Measurements from ENCODE around the gene IL34. TPM values are rescaled to one million over a fixed set of nuclear protein-coding genes. Genes with fewer than 3 reads are reported as not detected.

The IL34 gene
- total RNA-seq, 2 donors from 2014 or later: 2.9 to 16.6 TPM

DNA sequence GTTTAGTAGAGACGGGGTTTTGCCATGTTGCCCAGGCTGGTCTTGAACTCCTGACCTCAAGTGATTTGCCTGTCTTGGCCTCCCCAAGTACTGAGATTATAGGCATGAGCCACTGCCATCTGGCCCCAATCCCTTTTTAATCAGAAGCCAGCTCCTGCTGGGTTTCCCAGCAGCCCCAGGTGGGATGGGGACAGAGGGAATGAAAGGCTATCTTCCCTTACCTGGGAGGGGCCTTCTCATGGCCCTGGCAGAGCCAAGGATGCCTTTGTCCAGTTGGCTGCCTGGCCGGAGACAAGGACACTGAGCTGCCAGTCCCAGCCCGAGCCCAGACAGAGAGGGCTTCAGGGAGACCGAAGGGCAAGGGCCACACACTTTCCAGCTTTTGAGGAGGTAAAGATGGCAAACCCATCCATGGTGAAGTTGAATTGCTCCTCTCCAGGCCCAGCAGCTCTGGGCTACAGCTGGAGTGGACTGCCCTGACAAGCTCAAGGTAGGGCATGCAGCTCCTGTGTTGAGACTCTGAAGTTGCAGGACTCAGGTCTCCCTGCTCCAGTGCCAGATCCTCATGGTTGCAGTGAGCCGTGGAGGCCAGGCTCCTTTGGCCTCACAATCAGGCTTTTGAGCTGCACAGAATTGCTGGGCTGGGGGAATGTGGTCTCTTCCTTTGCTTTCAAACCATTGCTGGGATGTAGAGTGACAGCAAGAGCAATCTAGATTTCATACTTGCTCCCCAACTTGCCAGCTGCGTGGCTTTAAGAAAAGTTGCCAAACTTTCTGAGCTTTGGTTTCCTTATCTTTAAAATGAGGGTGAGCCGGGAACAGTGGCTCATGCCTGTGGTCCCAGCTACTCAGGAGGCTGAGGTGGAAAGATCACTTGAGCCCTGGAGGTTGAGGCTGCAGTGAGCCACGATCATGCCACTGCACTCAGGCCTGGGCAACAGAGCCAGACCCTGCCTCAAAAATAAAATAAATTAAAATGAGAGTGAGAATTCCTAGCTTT, 44.5 kb upstream of the IL34 start:
- intact Hi-C loops (cut with DNase I): no loop called here
- H3K27me3 ChIP-seq (replicated peaks; ENCODE audit: insufficient read depth): no peaks in the 10 kb centered on the region
- no peak for DNase-seq (ENCODE audit: low spot score)
- no peaks in the 10 kb centered on the region for H3K36me3 ChIP-seq
- H3K9me3 ChIP-seq: no peaks in the 10 kb centered on the region
- 80% methylated on average over 8 of the region's 8 CpGs for WGBS
- no peak for TF ChIP-seq POLR2A (IDR thresholded peaks at IDR 0.05)
- TF ChIP-seq, protein P1, sequence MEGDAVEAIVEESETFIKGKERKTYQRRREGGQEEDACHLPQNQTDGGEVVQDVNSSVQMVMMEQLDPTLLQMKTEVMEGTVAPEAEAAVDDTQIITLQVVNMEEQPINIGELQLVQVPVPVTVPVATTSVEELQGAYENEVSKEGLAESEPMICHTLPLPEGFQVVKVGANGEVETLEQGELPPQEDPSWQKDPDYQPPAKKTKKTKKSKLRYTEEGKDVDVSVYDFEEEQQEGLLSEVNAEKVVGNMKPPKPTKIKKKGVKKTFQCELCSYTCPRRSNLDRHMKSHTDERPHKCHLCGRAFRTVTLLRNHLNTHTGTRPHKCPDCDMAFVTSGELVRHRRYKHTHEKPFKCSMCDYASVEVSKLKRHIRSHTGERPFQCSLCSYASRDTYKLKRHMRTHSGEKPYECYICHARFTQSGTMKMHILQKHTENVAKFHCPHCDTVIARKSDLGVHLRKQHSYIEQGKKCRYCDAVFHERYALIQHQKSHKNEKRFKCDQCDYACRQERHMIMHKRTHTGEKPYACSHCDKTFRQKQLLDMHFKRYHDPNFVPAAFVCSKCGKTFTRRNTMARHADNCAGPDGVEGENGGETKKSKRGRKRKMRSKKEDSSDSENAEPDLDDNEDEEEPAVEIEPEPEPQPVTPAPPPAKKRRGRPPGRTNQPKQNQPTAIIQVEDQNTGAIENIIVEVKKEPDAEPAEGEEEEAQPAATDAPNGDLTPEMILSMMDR (IDR thresholded peaks at IDR 0.05): no peak
- no peak for TF ChIP-seq POLR2AphosphoS5 (IDR thresholded peaks at IDR 0.05)
- no peak overlapping the region for H3K4me3 ChIP-seq
- no peak overlapping the region for H3K27ac ChIP-seq
- no peaks in the 10 kb centered on the region for H3K4me1 ChIP-seq (replicated peaks)

DNA sequence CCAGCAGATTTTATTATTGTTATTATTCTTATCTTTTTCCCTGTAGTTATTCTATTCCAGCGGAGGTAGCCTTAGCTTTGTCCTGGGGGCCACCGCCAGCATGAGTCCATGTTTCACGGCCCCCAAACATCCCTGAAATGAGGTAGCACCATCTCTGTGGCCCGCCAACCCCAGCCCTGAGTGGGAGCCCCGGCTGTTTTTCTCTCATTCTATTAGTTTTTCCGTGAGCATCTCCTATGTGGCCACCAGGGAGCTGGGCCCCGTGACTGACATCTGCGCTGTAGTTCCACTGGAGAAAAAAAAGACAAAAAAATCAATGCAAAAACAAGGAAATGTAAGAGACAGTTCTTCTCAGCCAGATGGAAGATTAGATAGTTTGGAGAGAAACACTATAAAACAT, 43.5 kb upstream of the IL34 start:
- Histone ChIP-seq H3K4me3 (no peak overlapping the region), H3K27ac (no peak overlapping the region), H3K36me3 (no peaks in the 10 kb centered on the region), H3K27me3 (replicated peaks; ENCODE audit: insufficient read depth) (no peaks in the 10 kb centered on the region), H3K4me1 (replicated peaks) (no peaks in the 10 kb centered on the region), H3K9me3 (no peaks in the 10 kb centered on the region)
- 83% methylated on average over 8 of the region's 8 CpGs for WGBS
- TF ChIP-seq, protein P1 (IDR thresholded peaks at IDR 0.05): no peak
- TF ChIP-seq POLR2A (IDR thresholded peaks at IDR 0.05) (no peak), POLR2AphosphoS5 (IDR thresholded peaks at IDR 0.05) (no peak)
- no peak for DNase-seq (ENCODE audit: low spot score)
- intact Hi-C loops (cut with DNase I): no loop called here

DNA sequence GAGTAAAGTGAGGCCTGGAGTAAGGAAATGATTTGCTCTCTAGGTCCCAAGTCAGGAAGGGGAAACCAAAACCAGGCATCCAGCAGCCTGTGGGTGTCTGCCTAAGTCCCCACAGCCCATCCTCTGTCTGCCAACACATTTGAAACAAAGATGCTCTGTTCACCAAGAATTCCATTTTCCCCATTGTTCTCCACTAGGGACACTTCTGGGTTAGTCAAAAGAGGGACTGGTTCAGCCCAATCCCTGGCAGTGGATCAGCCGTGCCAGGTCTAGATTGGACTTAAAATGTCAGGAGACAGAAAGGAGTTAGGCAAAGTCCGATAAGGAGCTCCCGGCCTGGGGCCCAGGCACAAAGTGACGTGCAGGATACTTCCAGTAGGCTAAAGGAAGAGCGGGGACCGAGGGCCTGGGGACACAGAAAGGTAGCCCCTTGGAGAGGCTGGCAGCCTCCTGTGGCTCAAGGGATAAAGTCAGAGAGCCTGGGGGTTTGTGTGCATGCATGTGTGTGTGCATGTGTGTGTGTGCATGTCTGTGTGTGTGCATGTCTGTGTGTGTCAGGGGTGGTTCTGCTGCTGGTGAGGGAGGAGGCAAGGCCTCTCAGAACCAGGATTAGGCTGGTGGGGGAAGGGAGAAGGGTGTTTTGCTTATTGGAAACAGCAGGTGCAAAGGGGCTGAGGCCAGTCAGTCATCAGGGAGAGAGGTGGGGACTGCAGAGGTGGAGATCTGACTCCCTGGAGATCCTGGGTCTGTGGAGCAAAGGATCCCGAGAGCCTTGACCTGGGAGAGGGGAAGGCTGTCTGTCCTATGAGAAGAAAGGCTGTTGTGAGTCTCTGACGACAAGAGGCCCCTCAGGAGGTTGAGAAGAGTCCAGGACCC, 41.7 kb upstream of the IL34 start:
- intact Hi-C loops (cut with DNase I): no loop called here
- H3K4me1 ChIP-seq (replicated peaks): no peaks in the 10 kb centered on the region
- H3K27me3 ChIP-seq (replicated peaks; ENCODE audit: insufficient read depth): no peaks in the 10 kb centered on the region
- no peak overlapping the region for H3K27ac ChIP-seq
- 85% methylated on average over 8 of the region's 8 CpGs for WGBS
- TF ChIP-seq POLR2AphosphoS5 (IDR thresholded peaks at IDR 0.05) (no peak), POLR2A (IDR thresholded peaks at IDR 0.05) (no peak)
- TF ChIP-seq, protein P1 (IDR thresholded peaks at IDR 0.05): no peak
- no peak for DNase-seq (ENCODE audit: low spot score)
- H3K4me3 ChIP-seq: no peak overlapping the region
- no peaks in the 10 kb centered on the region for H3K36me3 ChIP-seq
- no peaks in the 10 kb centered on the region for H3K9me3 ChIP-seq

DNA sequence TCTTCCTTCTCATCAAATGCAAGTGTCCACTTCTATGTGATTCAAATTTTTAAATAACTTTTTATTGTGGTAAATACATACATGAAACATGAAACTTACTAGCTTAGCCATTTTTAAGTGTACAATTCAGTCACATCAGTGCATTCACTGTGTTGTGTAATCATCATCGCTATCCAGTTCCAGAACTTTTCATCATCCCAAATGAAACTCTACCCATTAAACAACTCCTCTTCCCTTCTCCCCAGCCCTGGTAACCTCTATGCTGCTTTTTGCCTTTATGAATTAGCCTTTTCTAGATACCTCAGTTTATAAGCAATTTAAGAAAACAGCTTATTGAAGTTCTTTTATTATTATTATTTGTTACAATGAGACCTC, 41.1 kb upstream of the IL34 start:
- no peak for DNase-seq (ENCODE audit: low spot score)
- H3K9me3 ChIP-seq: no peaks in the 10 kb centered on the region
- no peaks in the 10 kb centered on the region for H3K36me3 ChIP-seq
- no peaks in the 10 kb centered on the region for H3K4me1 ChIP-seq (replicated peaks)
- no peak for TF ChIP-seq POLR2AphosphoS5 (IDR thresholded peaks at IDR 0.05)
- TF ChIP-seq, protein P1 (IDR thresholded peaks at IDR 0.05): no peak
- no peak for TF ChIP-seq POLR2A (IDR thresholded peaks at IDR 0.05)
- intact Hi-C loops (cut with DNase I): no loop called here
- H3K27me3 ChIP-seq (replicated peaks; ENCODE audit: insufficient read depth): no peaks in the 10 kb centered on the region
- no peak overlapping the region for H3K4me3 ChIP-seq
- WGBS: 76% methylated on average over 1 of the region's 1 CpG
- H3K27ac ChIP-seq: no peak overlapping the region

Data from prostate gland (tissue), 2 donors.